ENCODE results near the gene MIA.
"Not testable (repeated sequence)": the region's sequence is repeated elsewhere in the genome, so short reads cannot be mapped to it uniquely, and the experiment has no call there.

The MIA gene

GRCh38 chr19:40762754-40763470 is 12.4 kb upstream of the MIA start:
- H4K20me1 ChIP-seq: peaks cover 82% of the 10 kb centered on the region
- no peak overlapping the region for H3K27ac ChIP-seq
- H3K4me2 ChIP-seq: no peak overlapping the region
- no peaks in the 10 kb centered on the region for H3K27me3 ChIP-seq
- H3K9ac ChIP-seq: 0 out of 2 replicates have a peak overlapping the region, but pooled peaks have one; percentile 45
- H3K4me3 ChIP-seq: no peak overlapping the region
- H3K9me3 ChIP-seq: no peaks in the 10 kb centered on the region
- H3K4me1 ChIP-seq: peaks cover 17% of the 10 kb centered on the region; the same call in 1 of the 2 replicates
- peaks cover 100% of the 10 kb centered on the region for H3K36me3 ChIP-seq
- no peak for TF ChIP-seq Cebpa-rat (IDR thresholded peaks at IDR 0.05)

DNA sequence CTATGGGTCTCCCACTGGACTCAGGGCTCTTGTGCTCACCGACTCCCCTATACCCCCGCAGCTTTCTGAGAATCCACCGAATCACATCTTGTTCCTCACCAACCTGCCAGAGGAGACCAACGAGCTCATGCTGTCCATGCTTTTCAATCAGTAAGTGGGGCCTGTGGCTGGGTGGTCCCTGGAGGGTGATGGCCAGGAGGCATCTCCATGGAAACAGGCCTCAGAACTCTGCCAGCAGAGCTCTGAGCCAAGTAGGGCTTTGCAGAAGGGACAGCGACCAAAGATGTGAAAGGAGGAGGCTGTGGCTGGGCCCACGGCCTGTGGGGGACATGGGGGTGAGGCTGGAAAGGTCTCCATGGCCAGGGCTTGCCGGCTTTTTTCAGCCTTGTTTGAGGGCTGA is 11.8 kb upstream of the MIA start:
- Histone ChIP-seq H3K4me1 (peaks cover 17% of the 10 kb centered on the region; the same call in 1 of the 2 replicates), H3K36me3 (peaks cover 100% of the 10 kb centered on the region)
- no peak for TF ChIP-seq Cebpa-rat (IDR thresholded peaks at IDR 0.05)

GRCh38 chr19:40763963-40764362 is 11.4 kb upstream of the MIA start:
- Histone ChIP-seq H3K27me3 (no peaks in the 10 kb centered on the region), H3K36me3 (peaks cover 100% of the 10 kb centered on the region), H3K4me3 (no peak overlapping the region), H3K9ac (no peak overlapping the region), H3K4me2 (no peak overlapping the region), H3K9me3 (no peaks in the 10 kb centered on the region), H3K4me1 (peaks cover 17% of the 10 kb centered on the region; the same call in 1 of the 2 replicates), H4K20me1 (peaks cover 72% of the 10 kb centered on the region), H3K27ac (no peak overlapping the region)
- TF ChIP-seq Cebpa-rat (IDR thresholded peaks at IDR 0.05): no peak

More for the DNA sequence above, 11.8 kb upstream of the MIA start:
- H3K9ac ChIP-seq: no peak overlapping the region
- H3K9me3 ChIP-seq: no peaks in the 10 kb centered on the region
- no peak overlapping the region for H3K27ac ChIP-seq
- H3K4me3 ChIP-seq: no peak overlapping the region
- H3K27me3 ChIP-seq: no peaks in the 10 kb centered on the region
- H3K4me2 ChIP-seq: no peak overlapping the region
- H4K20me1 ChIP-seq: peaks cover 76% of the 10 kb centered on the region

- not testable (repeated sequence) for H3K4me3 ChIP-seq, H3K27me3 ChIP-seq, H3K9ac ChIP-seq, H3K4me2 ChIP-seq, H3K27ac ChIP-seq
- Histone ChIP-seq H3K9me3 (peaks cover 21% of the 10 kb centered on the region), H3K4me1 (peaks cover 16% of the 10 kb centered on the region; the same call in 1 of the 2 replicates), H4K20me1 (peaks cover 48% of the 10 kb centered on the region), H3K36me3 (peaks cover 96% of the 10 kb centered on the region)
Measured at GRCh38 chr19:40766385-40766784, 8.9 kb upstream of the MIA start.

DNA sequence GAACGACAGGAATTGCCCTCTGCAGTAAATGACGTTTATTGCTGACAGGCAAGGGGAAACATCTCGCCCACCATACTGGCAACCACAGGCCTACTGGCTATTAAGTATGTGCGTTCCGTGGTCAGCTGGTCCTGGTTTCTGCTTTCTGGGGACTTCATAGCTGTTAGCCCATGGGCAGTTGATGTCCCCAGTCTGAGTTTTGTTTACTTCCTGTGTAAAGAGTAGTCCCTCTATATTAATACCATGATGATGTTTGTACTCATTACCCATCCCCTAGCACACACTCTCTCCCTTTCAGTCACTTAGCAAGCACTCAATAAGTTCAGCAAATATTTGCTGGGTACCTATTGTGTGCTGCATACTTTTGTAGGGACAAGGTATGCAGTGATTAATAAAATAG is 6.5 kb upstream of the MIA start:
- Histone ChIP-seq H3K9me3 (peaks cover 25% of the 10 kb centered on the region), H3K36me3 (peaks cover 78% of the 10 kb centered on the region), H3K9ac (no peak overlapping the region), H3K4me1 (peaks cover 3% of the 10 kb centered on the region; the same call in 1 of the 2 replicates), H3K27ac (no peak overlapping the region), H3K27me3 (no peaks in the 10 kb centered on the region), H3K4me3 (no peak overlapping the region), H4K20me1 (peaks cover 23% of the 10 kb centered on the region), H3K4me2 (no peak overlapping the region)
- TF ChIP-seq Cebpa-rat (IDR thresholded peaks at IDR 0.05): no peak

GRCh38 chr19:40771101-40771862 is 4.0 kb upstream of the MIA start:
- H3K36me3 ChIP-seq: peaks cover 54% of the 10 kb centered on the region
- H3K4me2 ChIP-seq, H3K27me3 ChIP-seq, H3K9ac ChIP-seq, H3K4me3 ChIP-seq, H4K20me1 ChIP-seq, H3K27ac ChIP-seq: not testable (repeated sequence)
- peaks cover 27% of the 10 kb centered on the region for H3K4me1 ChIP-seq
- H3K9me3 ChIP-seq: peaks cover 25% of the 10 kb centered on the region

DNA sequence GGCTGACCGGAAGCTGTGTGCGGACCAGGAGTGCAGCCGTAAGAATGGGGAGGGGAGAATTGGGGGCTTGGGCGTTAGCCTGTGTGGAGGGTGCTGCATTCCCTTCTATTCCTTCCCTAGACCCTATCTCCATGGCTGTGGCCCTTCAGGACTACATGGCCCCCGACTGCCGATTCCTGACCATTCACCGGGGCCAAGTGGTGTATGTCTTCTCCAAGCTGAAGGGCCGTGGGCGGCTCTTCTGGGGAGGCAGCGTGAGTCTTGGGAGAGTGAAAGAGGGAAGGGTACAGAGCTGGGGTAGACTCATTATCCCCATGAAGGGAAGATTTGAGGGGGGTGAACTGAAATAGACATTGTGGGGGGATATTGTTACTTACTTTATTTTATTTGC is 306 bp downstream of the MIA start:
- Histone ChIP-seq H3K9me3 (peaks cover 12% of the 10 kb centered on the region), H3K4me3 (no peak overlapping the region), H3K9ac (no peak overlapping the region), H3K27me3 (no peaks in the 10 kb centered on the region), H3K4me2 (peak overlapping the region; percentile 80), H4K20me1 (no peaks in the 10 kb centered on the region), H3K27ac (peak overlapping the region; percentile 28; the same call in 1 of the 2 replicates), H3K4me1 (peaks cover 50% of the 10 kb centered on the region), H3K36me3 (peaks cover 13% of the 10 kb centered on the region)
- no peak for TF ChIP-seq Cebpa-rat (IDR thresholded peaks at IDR 0.05)

- no peak overlapping the region for H3K4me3 ChIP-seq
- peak overlapping the region; percentile 80 for H3K4me2 ChIP-seq
- no peak for TF ChIP-seq Cebpa-rat (IDR thresholded peaks at IDR 0.05)
- H3K9me3 ChIP-seq: peaks cover 5% of the 10 kb centered on the region; the same call in 1 of the 2 replicates
- H3K4me1 ChIP-seq: peaks cover 50% of the 10 kb centered on the region
- H3K27ac ChIP-seq: peak overlapping the region; percentile 56; the same call in 1 of the 2 replicates
- H3K9ac ChIP-seq: no peak overlapping the region
- H4K20me1 ChIP-seq: no peaks in the 10 kb centered on the region
- H3K36me3 ChIP-seq: peaks cover 11% of the 10 kb centered on the region
- no peaks in the 10 kb centered on the region for H3K27me3 ChIP-seq
Measured at GRCh38 chr19:40776364-40776763, 1.0 kb downstream of the MIA start.

DNA sequence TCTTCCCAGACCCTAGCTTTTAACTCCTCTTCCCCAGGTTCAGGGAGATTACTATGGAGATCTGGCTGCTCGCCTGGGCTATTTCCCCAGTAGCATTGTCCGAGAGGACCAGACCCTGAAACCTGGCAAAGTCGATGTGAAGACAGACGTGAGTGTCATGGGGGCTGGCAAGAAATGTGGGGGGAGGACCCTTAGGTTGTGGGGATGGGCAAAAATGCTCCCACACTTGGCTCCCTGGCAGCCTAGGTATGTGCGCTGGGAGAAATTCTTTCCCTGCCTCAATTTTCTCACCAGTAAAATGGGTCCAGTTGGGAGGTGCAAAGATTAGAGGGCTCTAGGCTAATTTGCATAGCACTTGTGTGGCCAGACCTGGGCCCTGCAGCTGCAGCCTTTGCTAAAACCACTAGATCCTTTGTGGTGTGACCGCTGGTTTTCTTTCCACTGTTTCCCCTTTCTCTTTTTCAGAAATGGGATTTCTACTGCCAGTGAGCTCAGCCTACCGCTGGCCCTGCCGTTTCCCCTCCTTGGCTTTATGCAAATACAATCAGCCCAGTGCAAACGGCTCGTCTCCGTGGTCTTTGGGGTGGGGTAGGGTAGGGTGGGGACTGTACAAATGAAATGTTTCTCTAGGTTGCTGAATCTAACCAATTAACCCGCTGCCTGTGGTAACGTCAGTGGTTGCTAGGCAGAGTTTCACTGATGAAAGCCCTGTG is 1.8 kb downstream of the MIA start:
- Histone ChIP-seq H3K4me2 (peak overlapping the region; percentile 81), H3K27ac (peak overlapping the region; percentile 98), H3K9ac (peak overlapping the region; percentile 95), H4K20me1 (no peaks in the 10 kb centered on the region), H3K9me3 (no peaks in the 10 kb centered on the region), H3K36me3 (peaks cover 8% of the 10 kb centered on the region; the same call in 1 of the 2 replicates), H3K4me3 (peak overlapping the region; percentile 72), H3K27me3 (no peaks in the 10 kb centered on the region), H3K4me1 (peaks cover 50% of the 10 kb centered on the region)
- TF ChIP-seq Cebpa-rat (IDR thresholded peaks at IDR 0.05): no peak

- TF ChIP-seq Cebpa-rat (IDR thresholded peaks at IDR 0.05): no peak
Measured at GRCh38 chr19:40777645-40777936, 2.3 kb downstream of the MIA start.

More at GRCh38 chr19:40777645-40777936, 2.3 kb downstream of the MIA start:
- Histone ChIP-seq H3K27ac (peak overlapping the region; percentile 98), H3K9me3 (no peaks in the 10 kb centered on the region), H4K20me1 (no peaks in the 10 kb centered on the region), H3K4me2 (peak overlapping the region; percentile 81), H3K27me3 (no peaks in the 10 kb centered on the region), H3K36me3 (peaks cover 12% of the 10 kb centered on the region; the same call in 1 of the 2 replicates), H3K4me3 (peak overlapping the region; percentile 72), H3K4me1 (peaks cover 50% of the 10 kb centered on the region), H3K9ac (peak overlapping the region; percentile 95)

Data from BLaER1 (cell line).